ENCODE results near the gene SCAANT1. TPM values are rescaled to one million over a fixed set of nuclear protein-coding genes. Genes with fewer than 3 reads are reported as not detected.

Gene SCAANT1
- total RNA-seq, 1 experiment from 2014 or later: not detected

DNA sequence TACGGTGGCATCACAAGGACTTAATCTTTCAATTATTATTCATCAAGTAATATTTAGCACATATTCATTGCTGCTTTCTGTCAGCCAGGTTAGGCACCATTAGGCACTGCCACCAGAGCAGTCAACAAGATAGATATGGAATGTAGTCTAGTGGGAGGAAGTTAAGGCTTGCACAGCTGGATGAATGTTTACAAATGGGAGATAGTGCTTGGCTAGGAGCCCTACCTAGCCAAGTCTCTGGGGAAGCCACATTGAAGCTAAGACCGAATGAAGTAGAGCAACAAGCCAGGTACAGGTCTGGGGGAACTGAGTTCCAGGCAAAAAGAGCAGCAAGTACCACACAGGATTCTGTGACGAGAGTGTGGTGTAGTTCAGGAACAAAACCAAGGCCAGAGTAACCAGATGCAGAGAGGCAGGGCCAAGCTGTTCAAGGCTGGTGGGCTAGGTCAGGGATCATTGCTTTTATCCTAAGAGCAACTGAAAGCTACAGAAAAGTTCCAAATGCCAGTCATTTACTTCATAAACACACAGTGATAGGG, 33.4 kb upstream of the SCAANT1 start:
- peaks cover 2% of the 10 kb centered on the region for H3K79me1 ChIP-seq (ENCODE audit: insufficient read depth, low read depth, low read length, poor library complexity, severe bottlenecking)
- H3K18ac ChIP-seq (ENCODE audit: insufficient read length, low read depth, low read length): no peak overlapping the region
- TF ChIP-seq, protein P1, sequence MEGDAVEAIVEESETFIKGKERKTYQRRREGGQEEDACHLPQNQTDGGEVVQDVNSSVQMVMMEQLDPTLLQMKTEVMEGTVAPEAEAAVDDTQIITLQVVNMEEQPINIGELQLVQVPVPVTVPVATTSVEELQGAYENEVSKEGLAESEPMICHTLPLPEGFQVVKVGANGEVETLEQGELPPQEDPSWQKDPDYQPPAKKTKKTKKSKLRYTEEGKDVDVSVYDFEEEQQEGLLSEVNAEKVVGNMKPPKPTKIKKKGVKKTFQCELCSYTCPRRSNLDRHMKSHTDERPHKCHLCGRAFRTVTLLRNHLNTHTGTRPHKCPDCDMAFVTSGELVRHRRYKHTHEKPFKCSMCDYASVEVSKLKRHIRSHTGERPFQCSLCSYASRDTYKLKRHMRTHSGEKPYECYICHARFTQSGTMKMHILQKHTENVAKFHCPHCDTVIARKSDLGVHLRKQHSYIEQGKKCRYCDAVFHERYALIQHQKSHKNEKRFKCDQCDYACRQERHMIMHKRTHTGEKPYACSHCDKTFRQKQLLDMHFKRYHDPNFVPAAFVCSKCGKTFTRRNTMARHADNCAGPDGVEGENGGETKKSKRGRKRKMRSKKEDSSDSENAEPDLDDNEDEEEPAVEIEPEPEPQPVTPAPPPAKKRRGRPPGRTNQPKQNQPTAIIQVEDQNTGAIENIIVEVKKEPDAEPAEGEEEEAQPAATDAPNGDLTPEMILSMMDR (conservative IDR thresholded peaks at IDR 0.05): no peak
- H2BK20ac ChIP-seq (ENCODE audit: low read depth, low read length, poor library complexity, severe bottlenecking): no peak overlapping the region
- WGBS (ENCODE audit: extremely low coverage, insufficient read length, low lambda C conversion rate): no CpG with 5 or more reads among the region's 3 CpGs
- H2BK12ac ChIP-seq (ENCODE audit: insufficient read length, low read depth, low read length): no peak overlapping the region
- no peaks in the 10 kb centered on the region for H3K9me3 Mint-ChIP-seq
- H3K56ac ChIP-seq (ENCODE audit: insufficient read length, low read depth, low read length): no peak overlapping the region
- peak overlapping the region in 2 of 3 experiments; percentile 1 to 4; a peak in 2 of 7 replicates for H3K27ac Mint-ChIP-seq
- no peak overlapping the region for H3K23ac ChIP-seq (ENCODE audit: insufficient read length, low read depth, low read length)
- no peak overlapping the region for H3T11ph ChIP-seq (ENCODE audit: low read length)
- H3K27me3 ChIP-seq (ENCODE audit: insufficient read depth, low read length): no peaks in the 10 kb centered on the region
- no peak overlapping the region for H3K9ac ChIP-seq (ENCODE audit: extremely low read depth, insufficient read length, low read length)
- no peak overlapping the region for H4K91ac ChIP-seq (ENCODE audit: insufficient read length, low read depth, low read length)
- H3K79me2 ChIP-seq (ENCODE audit: insufficient read depth, low read length): no peaks in the 10 kb centered on the region; the same call in 1 of the 2 replicates
- H2BK5ac ChIP-seq (ENCODE audit: insufficient read length, low read length): no peak overlapping the region
- H3K9me3 ChIP-seq (ENCODE audit: control insufficient read depth, low read depth, low read length): no peaks in the 10 kb centered on the region
- H4K8ac ChIP-seq (replicated peaks; ENCODE audit: insufficient read length, low read depth, low read length): no peak overlapping the region
- no peaks in the 10 kb centered on the region for H3K27me3 Mint-ChIP-seq (ENCODE audit: low read depth)
- H3K14ac ChIP-seq (ENCODE audit: insufficient read depth, low read length): no peak overlapping the region
- no peak overlapping the region for H3K4ac ChIP-seq (ENCODE audit: low read depth, low read length)
- H2AFZ ChIP-seq (ENCODE audit: low read length): no peak overlapping the region
- no peak overlapping the region for H2AK5ac ChIP-seq (ENCODE audit: insufficient read length, low read length)
- H3K4me2 ChIP-seq (ENCODE audit: insufficient read depth, insufficient read length, low read length): no peak overlapping the region
- H3K4me3 Mint-ChIP-seq: no peak overlapping the region
- H2BK120ac ChIP-seq (ENCODE audit: low read depth, low read length, poor library complexity, severe bottlenecking): no peak overlapping the region
- H3K27ac ChIP-seq (ENCODE audit: insufficient read length, low read depth, low read length): no peak overlapping the region
- H4K5ac ChIP-seq (ENCODE audit: insufficient read length, low read depth, low read length): no peak overlapping the region
- H4K20me1 ChIP-seq (ENCODE audit: control insufficient read depth, insufficient read depth, insufficient read length): no peaks in the 10 kb centered on the region
- H2BK15ac ChIP-seq (ENCODE audit: low read depth, low read length): no peak overlapping the region
- no peaks in the 10 kb centered on the region for H3K23me2 ChIP-seq (ENCODE audit: insufficient read length, low read depth, low read length, poor library complexity, severe bottlenecking)
- DNase-seq: no peak
- H3K4me1 ChIP-seq (ENCODE audit: insufficient read depth, low read length): no peaks in the 10 kb centered on the region; the same call in 1 of the 2 replicates
- peaks cover 23 to 27% of the 10 kb centered on the region in 2 experiments; a peak in 2 of 4 replicates for H3K4me1 Mint-ChIP-seq
- no peaks in the 10 kb centered on the region for H3K36me3 Mint-ChIP-seq (ENCODE audit: insufficient read depth in 1 of 3, low read depth in 3 of 3)

Measured in H9 (cell line).